HG03575 (cell line): Measurements from ENCODE around the gene SETBP1.

Experiments used
- ATAC-seq: cut with Tn5 transposase; IDR thresholded peaks from one replicate; pipeline ENCODE4 v1.9.1; 2021; ENCODE audit not compliant: unreplicated experiment, insufficient number of reproducible peaks, low FRiP score; ENCODE audit errors: extremely low read depth

Gene SETBP1

GRCh38 chr18:45046961-45047360, 366.3 kb downstream of the SETBP1 start:
- no peak for ATAC-seq

GRCh38 chr18:45049578-45050319, 369.1 kb downstream of the SETBP1 start:
- no peak for ATAC-seq

- ATAC-seq = no peak
Observed at GRCh38 chr18:45050712-45051601, 370.3 kb downstream of the SETBP1 start.

GRCh38 chr18:45054636-45055035, 373.9 kb downstream of the SETBP1 start:
- ATAC-seq = no peak

GRCh38 chr18:45055811-45056210, 375.1 kb downstream of the SETBP1 start:
- ATAC-seq = no peak

GRCh38 chr18:45056926-45057325, 376.2 kb downstream of the SETBP1 start:
- no peak for ATAC-seq

- ATAC-seq = no peak
Observed at GRCh38 chr18:45057955-45058600, 377.4 kb downstream of the SETBP1 start.

- no peak for ATAC-seq
Observed at GRCh38 chr18:45059695-45060094, 379.0 kb downstream of the SETBP1 start.

GRCh38 chr18:45060102-45060501, 379.4 kb downstream of the SETBP1 start:
- ATAC-seq = no peak

- no peak for ATAC-seq
Observed at GRCh38 chr18:45061359-45061758, 380.7 kb downstream of the SETBP1 start.

- no peak for ATAC-seq
Observed at GRCh38 chr18:45063246-45064038, 382.8 kb downstream of the SETBP1 start.

GRCh38 chr18:45066210-45066609, 385.5 kb downstream of the SETBP1 start:
- ATAC-seq = no peak

GRCh38 chr18:45066886-45067285, 386.2 kb downstream of the SETBP1 start:
- ATAC-seq = no peak

- no peak for ATAC-seq
Observed at GRCh38 chr18:45068400-45069094, 387.9 kb downstream of the SETBP1 start.

- ATAC-seq = no peak
Observed at GRCh38 chr18:45069546-45069945, 388.9 kb downstream of the SETBP1 start.

- ATAC-seq = no peak
Observed at GRCh38 chr18:45071956-45072355, 391.3 kb downstream of the SETBP1 start.

- no peak for ATAC-seq
Observed at GRCh38 chr18:45073556-45073955, 392.9 kb downstream of the SETBP1 start.

- no peak for ATAC-seq
Observed at GRCh38 chr18:45081566-45082181, 401.0 kb downstream of the SETBP1 start.
